ENCODE measurements around the gene FRMD4B. TPM values are rescaled to one million over a fixed set of nuclear protein-coding genes. Genes with fewer than 3 reads are reported as not detected.

Gene FRMD4B
- total RNA-seq, 1 donor from 2014 or later, result 102 TPM

- TF ChIP-seq, protein P1, sequence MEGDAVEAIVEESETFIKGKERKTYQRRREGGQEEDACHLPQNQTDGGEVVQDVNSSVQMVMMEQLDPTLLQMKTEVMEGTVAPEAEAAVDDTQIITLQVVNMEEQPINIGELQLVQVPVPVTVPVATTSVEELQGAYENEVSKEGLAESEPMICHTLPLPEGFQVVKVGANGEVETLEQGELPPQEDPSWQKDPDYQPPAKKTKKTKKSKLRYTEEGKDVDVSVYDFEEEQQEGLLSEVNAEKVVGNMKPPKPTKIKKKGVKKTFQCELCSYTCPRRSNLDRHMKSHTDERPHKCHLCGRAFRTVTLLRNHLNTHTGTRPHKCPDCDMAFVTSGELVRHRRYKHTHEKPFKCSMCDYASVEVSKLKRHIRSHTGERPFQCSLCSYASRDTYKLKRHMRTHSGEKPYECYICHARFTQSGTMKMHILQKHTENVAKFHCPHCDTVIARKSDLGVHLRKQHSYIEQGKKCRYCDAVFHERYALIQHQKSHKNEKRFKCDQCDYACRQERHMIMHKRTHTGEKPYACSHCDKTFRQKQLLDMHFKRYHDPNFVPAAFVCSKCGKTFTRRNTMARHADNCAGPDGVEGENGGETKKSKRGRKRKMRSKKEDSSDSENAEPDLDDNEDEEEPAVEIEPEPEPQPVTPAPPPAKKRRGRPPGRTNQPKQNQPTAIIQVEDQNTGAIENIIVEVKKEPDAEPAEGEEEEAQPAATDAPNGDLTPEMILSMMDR (IDR thresholded peaks at IDR 0.05; ENCODE audit: unreplicated experiment), result no peak
- Mint-ChIP-seq H3K9me3 (ENCODE audit: unreplicated experiment) (no peaks in the 10 kb centered on the region), H3K4me1 (ENCODE audit: unreplicated experiment) (peaks cover 35% of the 10 kb centered on the region), H3K27me3 (ENCODE audit: unreplicated experiment) (no peaks in the 10 kb centered on the region), H3K4me3 (ENCODE audit: unreplicated experiment) (peak overlapping the region; percentile 63), H3K27ac (ENCODE audit: unreplicated experiment) (peak overlapping the region; percentile 64), H3K36me3 (ENCODE audit: low read depth, unreplicated experiment) (peaks cover 61% of the 10 kb centered on the region)
- no peak for DNase-seq (ENCODE audit: low spot score)
Observed at GRCh38 chr3:69181592-69182211, 204.2 kb downstream of the FRMD4B start.

DNA sequence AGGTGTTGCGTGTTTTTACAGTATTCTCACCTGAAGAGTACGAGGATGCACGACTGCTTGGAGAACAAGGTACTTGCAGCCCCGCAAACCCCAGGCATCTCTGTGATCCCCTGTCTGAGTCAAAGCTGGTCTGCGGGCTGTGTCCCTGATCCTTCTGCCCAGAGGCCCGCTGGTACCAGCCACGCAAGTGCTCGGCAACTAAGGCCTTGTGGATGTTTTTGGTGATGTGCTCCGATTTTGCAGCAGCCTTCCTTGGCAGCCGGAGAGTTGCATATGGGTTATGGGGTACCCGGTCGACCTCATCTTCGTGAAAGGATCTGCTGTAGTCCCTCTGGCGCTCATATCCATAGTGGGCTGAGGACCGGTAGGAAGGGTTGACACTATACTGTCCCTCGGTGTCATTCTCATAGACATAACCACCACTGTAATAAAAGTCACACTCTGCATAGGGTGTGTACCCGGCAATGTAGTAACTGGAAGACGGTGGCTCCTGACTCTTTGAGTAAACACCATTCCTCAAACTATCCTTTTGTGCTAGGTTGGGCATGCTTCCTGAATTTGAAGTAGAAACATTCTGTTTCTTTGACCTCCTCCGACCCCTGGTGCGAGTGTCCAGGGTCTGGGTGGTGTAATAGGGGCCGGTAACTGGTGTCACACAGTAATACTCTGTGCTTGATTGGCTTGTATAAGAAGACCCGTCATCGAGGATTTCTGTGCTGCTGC, 204.9 kb downstream of the FRMD4B start:
- TF ChIP-seq, protein P1 (IDR thresholded peaks at IDR 0.05; ENCODE audit: unreplicated experiment), result no peak
- Mint-ChIP-seq H3K27ac (ENCODE audit: unreplicated experiment) (no peak overlapping the region), H3K4me3 (ENCODE audit: unreplicated experiment) (peak overlapping the region; percentile 67), H3K36me3 (ENCODE audit: low read depth, unreplicated experiment) (peaks cover 67% of the 10 kb centered on the region), H3K27me3 (ENCODE audit: unreplicated experiment) (no peaks in the 10 kb centered on the region), H3K4me1 (ENCODE audit: unreplicated experiment) (peaks cover 35% of the 10 kb centered on the region), H3K9me3 (ENCODE audit: unreplicated experiment) (no peaks in the 10 kb centered on the region)
- no peak for DNase-seq (ENCODE audit: low spot score)

DNA sequence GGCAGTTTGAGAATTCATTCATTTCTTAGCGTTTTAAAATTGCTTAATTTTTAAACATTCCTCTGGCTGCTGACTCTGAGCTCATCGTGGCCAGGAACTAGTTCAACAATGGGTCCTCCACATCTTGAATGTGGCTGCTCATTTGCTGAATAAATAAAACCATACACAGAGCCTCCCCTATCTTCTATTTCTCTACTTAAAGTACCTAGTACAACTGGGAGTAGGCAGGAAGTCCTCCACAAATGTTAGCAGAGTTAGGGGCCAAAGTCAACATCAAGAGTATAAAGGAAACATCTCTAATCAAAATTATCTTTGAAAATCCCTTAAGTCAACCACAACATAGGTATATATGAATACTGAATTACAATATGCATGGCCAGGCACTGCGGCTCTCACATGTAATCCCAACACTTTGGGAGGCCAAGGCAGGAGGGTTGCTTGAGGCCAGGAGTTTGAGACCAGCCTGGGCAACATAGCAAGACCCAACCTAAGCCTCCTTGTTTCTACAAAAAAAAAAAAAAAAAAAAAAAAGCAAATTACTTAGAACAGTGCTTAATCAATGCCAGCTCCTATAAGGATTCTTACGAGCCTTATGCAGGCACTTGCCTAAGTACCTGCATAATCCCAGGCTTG, 206.0 kb downstream of the FRMD4B start:
- H3K4me3 Mint-ChIP-seq (ENCODE audit: unreplicated experiment), result no peak overlapping the region
- TF ChIP-seq, protein P1 (IDR thresholded peaks at IDR 0.05; ENCODE audit: unreplicated experiment), result no peak

GRCh38 chr3:69178838-69179739, 206.8 kb downstream of the FRMD4B start:
- H3K9me3 Mint-ChIP-seq (ENCODE audit: unreplicated experiment), result no peaks in the 10 kb centered on the region

More for the DNA sequence above, 206.0 kb downstream of the FRMD4B start:
- Mint-ChIP-seq H3K9me3 (ENCODE audit: unreplicated experiment) (no peaks in the 10 kb centered on the region), H3K4me1 (ENCODE audit: unreplicated experiment) (peaks cover 35% of the 10 kb centered on the region), H3K27ac (ENCODE audit: unreplicated experiment) (peak overlapping the region; percentile 32), H3K27me3 (ENCODE audit: unreplicated experiment) (no peaks in the 10 kb centered on the region), H3K36me3 (ENCODE audit: low read depth, unreplicated experiment) (peaks cover 71% of the 10 kb centered on the region)
- no peak for DNase-seq (ENCODE audit: low spot score)

More at GRCh38 chr3:69178838-69179739, 206.8 kb downstream of the FRMD4B start:
- peak overlapping the region; percentile 28 for H3K27ac Mint-ChIP-seq (ENCODE audit: unreplicated experiment)
- H3K4me1 Mint-ChIP-seq (ENCODE audit: unreplicated experiment), result peaks cover 35% of the 10 kb centered on the region
- TF ChIP-seq, protein P1 (IDR thresholded peaks at IDR 0.05; ENCODE audit: unreplicated experiment), result peak; percentile 22
- H3K36me3 Mint-ChIP-seq (ENCODE audit: low read depth, unreplicated experiment), result peaks cover 71% of the 10 kb centered on the region
- DNase-seq (ENCODE audit: low spot score), result no peak
- H3K4me3 Mint-ChIP-seq (ENCODE audit: unreplicated experiment), result peak overlapping the region; percentile 16
- H3K27me3 Mint-ChIP-seq (ENCODE audit: unreplicated experiment), result no peaks in the 10 kb centered on the region

All from endothelial cell (in vitro differentiated cells).